Peyer's patch (tissue), 4 donors: ENCODE measurements around the gene PPP5C.

Source experiments
- CTCF ChIP-seq, 6 experiments: fragments of 450-650 bp in 4 of 6; fragments of 200-600 bp in 2 of 6; sonication (generic) in 1 of 6; IDR thresholded peaks; one replicate each; pipeline ENCODE4 v1.5.1; 2017 to 2019; ENCODE audit warnings: antibody characterized with exemption in 6 of 6, mild to moderate bottlenecking in 3 of 6, moderate library complexity in 1 of 6
- POLR2A ChIP-seq, 2 donors: fragments of 450-650 bp; IDR thresholded peaks; one replicate each; pipeline ENCODE4 v1.5.1; 2017; ENCODE audit warnings: antibody characterized with exemption in 2 of 2, mild to moderate bottlenecking in 2 of 2, moderate library complexity in 2 of 2

- TF ChIP-seq CTCF (IDR thresholded peaks at IDR 0.05) (no peak), POLR2A (IDR thresholded peaks at IDR 0.05) (no peak)
These were observed 43.6 kb upstream of the PPP5C start for GRCh38 chr19:46303322-46303690.
